ENCODE data around the gene GPBAR1.

GPBAR1 gene

DNA sequence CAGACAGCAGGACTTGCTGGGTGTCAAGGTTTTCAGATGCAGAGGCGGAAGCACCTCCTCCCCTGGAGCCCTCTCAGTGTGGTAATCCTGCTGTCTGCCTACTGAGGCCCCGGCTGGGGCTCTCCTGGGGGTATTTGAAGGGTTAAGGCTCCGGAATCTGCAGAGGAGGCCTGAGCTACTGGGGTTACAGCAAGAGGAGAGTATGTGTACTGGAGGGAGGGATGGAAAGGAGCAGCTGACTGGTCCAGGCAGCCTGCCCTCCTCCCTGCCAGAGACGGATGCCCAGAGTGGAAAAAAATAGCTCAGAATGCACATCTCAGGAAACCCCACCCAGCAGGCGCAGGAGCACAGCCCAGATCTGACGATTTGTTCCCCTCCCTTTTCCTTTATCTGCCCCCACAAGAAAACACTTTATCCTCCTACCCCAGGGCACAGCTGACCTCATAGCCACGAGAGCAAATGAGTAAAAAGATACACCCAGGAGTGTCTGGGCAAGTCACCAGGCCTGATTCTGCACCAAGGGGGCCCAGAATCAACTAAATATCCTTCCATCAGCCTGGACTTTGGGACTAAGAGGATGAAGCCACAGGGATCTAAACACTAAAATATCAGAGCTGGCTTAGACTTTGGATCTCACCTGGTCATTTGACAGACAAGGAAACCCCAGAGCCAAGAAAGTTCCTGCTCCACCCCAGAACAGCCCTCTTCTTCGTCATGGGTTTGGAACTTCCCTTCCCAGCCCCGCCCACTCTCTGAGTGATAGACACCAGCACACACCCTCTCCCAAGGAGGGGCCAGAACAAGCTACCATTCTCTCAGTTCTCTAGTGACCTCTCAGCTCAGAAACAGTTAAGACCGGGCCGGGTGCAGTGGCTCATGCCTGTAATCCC, 26.0 kb downstream of the GPBAR1 start:
- DNase-seq (ENCODE audit: low read depth in 2 of 2), result peak; percentile 70 to 73

DNA sequence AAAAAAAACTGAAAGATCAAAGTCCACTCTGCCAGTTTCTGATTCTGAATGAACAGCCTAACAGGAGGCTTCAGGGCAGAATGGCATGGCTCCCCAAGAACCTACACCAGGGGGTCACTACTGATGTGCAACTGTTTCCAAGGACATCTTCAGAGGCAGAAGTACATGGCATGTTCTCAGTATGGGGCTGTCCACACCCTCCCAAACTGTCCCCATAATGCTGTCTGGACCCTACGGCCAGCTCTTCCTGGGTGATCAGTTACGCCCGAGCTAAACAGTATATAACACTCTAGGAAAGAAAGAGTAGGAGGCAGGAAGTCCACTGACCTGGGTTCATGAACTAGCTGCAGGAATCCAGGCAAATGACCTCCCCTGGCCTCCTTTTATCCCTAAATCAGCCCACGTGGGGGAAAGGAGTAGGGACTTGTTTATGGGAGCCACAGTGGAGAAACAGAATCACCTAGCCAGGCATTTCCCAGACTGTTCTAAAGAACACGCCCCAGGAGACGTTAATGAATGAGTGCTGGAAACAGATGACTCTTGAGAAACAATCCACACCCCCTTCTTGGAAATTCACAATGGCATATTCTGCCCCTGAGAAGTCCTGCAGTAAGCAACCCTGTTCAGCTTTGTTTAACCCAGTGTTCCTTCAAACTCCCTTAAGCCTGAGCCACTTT, 29.0 kb downstream of the GPBAR1 start:
- no peak for DNase-seq (ENCODE audit: low read depth in 2 of 2)

DNA sequence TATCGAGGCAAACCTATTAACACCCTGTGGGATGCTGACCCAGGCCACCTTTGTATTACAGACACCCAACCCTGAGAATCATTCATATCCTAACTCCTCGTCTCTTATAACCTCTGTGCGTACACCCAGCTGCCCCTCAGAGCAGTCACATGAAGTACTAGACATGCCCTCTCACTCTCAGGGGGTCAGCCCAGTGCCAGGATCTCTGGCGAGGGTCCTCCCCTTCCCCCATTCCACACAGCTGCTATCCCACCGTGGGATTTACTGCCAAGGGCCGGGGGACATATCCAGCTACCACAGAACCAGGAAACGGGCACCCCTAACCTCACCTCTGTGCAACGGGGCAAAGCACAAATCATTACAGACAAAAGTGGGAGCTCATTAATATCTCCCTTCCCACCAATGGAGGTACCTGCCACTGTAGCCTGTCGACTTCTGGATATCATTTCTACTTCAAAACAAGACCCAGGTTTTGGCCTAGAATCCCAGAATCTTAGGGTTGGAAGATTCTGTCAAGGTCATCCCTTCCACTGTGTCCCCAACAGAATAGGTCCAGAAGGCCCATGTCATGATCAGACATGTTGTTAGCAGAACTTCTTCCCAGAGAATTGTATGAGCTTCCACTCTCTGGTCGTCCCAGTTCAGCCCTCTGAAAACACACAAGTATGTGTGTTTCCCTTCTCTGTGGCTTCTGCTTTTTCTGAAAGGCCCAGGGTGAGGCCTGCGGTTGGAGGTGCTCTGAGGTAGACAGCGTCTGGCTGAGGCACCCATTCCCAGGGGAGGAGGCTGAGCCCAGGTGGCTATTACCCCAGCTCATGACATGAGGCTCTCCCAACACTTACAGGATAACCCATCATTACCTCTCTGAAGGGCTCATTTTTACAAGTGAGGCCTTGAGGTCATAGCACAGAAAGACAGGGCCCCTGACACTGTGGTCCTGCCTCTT, 29.8 kb downstream of the GPBAR1 start:
- no peak for DNase-seq (ENCODE audit: low read depth in 2 of 2)

DNA sequence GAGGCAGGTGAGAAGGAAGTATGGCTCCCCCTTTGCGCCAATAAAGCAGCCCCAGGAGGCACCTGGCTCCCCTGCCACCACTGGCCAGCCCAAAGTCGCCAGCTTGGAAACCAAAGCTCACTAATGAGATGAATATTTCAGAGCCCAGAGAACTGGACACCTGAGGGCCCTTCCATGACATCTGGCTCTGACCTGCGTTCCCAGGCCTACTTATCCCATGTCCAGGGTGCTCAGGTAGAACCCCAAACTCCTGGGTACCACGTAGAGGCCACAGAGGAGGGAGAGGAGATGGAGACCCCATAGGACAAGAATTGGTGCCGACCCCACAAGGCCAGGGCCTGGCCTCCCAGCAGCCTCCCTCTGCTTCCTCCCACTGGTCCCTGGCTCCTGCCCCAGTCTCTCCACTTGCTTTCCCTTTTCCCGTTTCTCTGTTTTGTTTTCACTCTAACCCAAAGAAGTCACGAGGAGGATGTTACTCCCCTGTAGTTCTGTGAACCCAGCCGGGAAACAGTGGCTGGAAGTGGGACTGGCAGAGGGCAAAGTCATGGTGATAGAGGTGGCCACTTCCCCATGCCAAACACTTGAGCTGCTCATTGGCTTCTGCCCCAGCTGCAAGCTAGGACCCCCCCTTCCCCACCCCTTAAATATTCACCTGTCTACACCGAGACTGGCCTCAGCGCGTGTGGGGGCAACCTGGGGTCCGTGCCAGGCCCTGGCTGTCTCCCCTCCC, 30.7 kb downstream of the GPBAR1 start:
- no peak for DNase-seq (ENCODE audit: low read depth in 2 of 2)

- peak; percentile 29 to 47 for DNase-seq (ENCODE audit: low read depth in 2 of 2)
Measured at GRCh38 chr2:218292048-218293014, 31.5 kb downstream of the GPBAR1 start, which contains the start of gene TMBIM1. TMBIM1 (minus strand) TSS chr2:218292503; CDS start chr2:218282141, 10,362 bp downstream.

GRCh38 chr2:218293715-218294429, 33.1 kb downstream of the GPBAR1 start:
- DNase-seq (ENCODE audit: low read depth in 2 of 2), result no peak

DNA sequence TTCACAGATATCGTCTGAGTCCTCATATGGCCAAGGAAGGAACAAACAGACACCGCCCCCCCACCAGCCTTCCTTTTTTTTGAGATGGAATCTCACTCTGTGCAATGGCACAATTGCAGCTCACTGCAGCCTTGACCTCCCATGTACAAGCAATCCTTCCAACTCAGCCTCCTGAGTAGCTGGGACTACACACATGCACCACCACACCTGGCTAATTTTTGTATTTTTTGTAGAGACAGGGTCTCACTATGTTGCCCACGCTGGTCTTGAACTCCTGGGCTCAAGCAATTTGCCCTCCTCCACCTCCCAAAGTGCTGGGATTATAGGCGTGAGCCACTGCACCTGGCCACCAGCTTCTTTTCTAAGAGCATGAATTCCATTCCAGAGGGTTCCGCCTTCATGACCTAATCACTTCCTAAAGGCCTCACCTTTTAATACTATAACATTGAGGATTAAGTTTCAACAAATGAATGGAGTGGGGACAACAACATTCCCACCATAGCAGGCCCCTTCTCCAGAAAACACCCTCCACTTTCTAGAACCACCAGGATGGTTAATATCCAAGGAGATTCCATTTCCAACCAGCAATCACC, 33.7 kb downstream of the GPBAR1 start:
- DNase-seq (ENCODE audit: low read depth in 2 of 2), result no peak

DNA sequence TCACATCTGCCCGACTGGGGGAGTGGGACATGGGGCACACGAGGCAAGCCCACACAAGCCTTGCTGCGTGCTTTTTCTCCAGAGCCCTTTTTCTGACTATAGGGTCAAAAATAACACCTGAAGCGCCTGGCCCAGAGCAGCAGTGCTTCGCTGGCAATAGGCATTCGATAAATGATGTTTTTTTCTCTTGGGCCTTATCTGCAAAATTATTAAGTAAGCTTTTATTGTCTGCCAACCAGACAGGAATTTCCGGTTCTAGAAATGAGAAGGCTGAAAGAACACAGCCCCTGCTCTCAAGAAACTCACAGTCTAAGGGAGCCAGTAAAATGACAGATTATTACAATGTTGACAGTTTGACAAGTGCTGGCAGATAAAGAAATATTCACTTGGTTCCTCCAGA, 34.2 kb downstream of the GPBAR1 start:
- DNase-seq (ENCODE audit: low read depth in 2 of 2), result no peak

DNA sequence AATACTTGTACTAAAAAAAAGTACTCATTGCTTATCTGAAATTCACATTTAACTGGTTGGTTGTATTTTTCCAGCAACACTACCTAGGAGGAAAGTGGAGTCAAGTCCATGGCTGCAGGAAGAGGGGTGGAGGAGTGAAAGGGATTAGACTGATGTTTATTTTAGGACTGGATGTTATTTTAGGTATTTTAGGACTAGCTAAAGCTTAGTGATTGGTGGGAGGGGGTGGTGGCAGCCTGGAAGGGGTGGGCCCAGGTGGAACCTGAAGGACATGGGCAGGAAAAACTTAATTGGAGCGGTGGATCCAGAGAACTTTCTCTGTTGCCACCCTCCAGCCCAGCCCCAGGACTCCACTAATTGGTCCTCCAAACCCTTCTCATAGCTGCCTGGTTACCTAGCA, 35.4 kb downstream of the GPBAR1 start:
- no peak for DNase-seq (ENCODE audit: low read depth in 2 of 2)

- no peak for DNase-seq (ENCODE audit: low read depth in 2 of 2)
Measured at GRCh38 chr2:218296847-218297246, 36.0 kb downstream of the GPBAR1 start.

GRCh38 chr2:218298314-218298875, 37.6 kb downstream of the GPBAR1 start:
- no peak for DNase-seq (ENCODE audit: low read depth in 2 of 2)

DNA sequence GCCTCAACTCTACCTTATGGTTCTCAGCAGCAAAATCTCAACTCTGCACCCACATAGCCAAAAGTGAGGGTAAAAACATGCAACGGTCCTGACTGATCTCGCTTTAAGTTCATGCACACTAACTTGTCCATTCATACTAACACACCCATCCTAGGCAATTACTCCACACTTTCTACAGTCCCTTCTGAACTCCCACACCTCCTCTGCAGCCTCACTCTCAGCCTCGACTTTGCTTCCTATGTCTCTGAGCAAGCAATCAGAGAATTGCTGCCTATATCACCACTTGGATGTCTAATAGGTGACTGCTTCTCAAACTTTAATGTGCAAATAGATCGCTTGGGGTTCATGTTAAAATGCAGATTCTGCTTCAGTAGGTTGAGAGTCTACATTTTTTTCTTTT, 39.3 kb downstream of the GPBAR1 start:
- no peak for DNase-seq (ENCODE audit: low read depth in 2 of 2)

DNA sequence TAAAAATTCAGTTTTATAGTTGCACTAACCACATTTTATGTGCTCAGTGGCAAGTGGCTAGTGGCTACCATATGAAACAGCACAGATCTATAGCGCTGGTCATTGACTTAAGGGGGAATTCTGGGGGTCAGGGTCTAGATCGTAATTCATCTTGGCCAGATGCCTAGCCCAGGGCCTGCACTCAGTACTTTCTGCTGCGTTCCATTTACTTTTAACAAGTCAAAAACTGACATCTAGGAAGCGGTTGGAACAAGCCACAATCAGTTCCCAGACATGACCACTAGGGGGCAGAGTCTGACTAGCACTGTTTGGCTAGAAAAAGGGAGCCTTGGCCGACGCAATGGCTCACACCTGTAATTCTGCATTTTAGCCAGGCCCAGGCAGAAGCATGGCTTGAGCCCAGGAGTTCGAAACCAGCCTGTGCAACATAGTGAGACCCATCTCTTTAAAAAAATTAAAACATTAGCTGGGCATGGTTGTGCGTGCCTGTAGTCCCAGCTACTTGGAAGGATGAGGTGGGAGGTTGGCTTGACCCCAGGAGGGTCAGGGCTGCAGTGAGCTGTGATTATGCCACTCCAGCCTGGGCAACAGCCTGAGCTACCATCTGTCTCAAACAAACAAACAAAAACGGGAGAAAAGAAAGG, 40.5 kb downstream of the GPBAR1 start:
- peak; percentile 40 to 53 for DNase-seq (ENCODE audit: low read depth in 2 of 2)

DNA sequence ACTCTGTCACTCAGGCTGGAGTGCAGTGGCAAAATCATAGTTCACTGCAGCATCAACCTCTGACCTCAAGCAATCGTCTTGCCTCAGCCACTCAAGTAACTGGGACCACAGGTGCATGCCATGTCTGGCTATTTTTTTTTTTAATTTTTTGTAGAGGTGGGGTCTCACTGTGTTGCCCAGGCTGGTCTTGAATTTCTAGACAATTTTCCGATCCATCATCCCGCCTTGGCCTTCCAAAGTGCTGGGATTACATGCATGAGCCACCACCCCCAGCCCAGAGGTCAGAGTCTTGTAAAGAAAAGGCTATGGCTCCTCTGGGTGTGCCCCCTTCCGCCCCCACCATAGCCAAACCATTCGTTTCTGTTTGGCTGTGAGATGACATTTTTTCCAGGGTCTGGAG, 44.6 kb downstream of the GPBAR1 start:
- no peak for DNase-seq (ENCODE audit: low read depth in 2 of 2)

DNA sequence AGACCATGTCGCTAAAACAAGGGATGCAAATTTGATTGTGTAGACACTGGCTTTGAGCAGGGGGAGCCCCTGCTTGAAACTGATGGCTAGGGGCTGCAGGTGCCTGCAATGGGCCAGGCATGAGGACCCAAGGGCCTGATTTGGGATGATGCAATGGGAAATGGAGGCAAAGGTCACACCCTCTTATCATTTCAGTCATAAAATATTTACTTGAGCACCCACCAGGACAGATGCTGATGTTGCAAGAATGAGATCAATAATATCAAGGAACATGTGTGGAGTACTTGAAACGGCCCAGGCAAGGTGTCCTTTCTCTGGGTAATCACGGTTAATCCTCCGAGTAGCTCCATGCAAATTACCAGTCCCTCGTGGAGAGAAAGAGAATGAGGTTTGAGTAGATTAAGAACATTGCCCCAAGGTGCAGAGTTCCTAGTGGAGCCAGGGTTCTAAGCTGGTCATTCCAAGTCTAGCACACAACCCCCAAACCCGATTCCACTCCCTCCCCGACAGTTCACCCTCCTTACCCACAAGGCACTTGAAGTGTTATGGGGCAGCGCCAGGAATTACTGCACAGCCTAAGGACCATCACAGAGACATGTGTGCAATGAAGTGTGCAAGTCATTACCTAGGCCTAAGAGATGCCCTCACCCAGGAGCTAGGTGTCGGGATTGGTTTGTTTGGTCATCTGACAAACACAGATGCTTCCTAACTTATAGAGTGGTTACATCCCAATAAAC, 45.5 kb downstream of the GPBAR1 start:
- no peak for DNase-seq (ENCODE audit: low read depth in 2 of 2)

GRCh38 chr2:218307415-218308090, 46.7 kb downstream of the GPBAR1 start:
- no peak for DNase-seq (ENCODE audit: low read depth in 2 of 2)
